Loucy (cell line): ENCODE results near the gene LRRC56.

Experiments used
- H2AFZ ChIP-seq: fragments of 200-600 bp; sonication (generic); 2 replicates; pipeline ENCODE4 v1.6.0; 2016; ENCODE audit warnings: antibody characterized with exemption, mild to moderate bottlenecking, low read length, moderate library complexity
- H3F3A ChIP-seq: fragments of 200-600 bp; 2 replicates; pipeline ENCODE4 v1.6.0; 2016; ENCODE audit warnings: antibody characterized with exemption, low read depth, mild to moderate bottlenecking
- H3K27me3 ChIP-seq: fragments of 200-600 bp; sonication (generic); 2 replicates; pipeline ENCODE4 v1.6.1; 2014; ENCODE audit warnings: low read length, mild to moderate bottlenecking; ENCODE audit not compliant: insufficient read depth, poor library complexity, severe bottlenecking
- H3K36me3 ChIP-seq: fragments of 200-600 bp; sonication (generic); 2 replicates; pipeline ENCODE4 v1.6.1; 2016; ENCODE audit warnings: low read length; ENCODE audit not compliant: insufficient read depth
- H3K4me1 ChIP-seq: fragments of 200-600 bp; sonication (generic); 2 replicates; pipeline ENCODE4 v1.5.1; 2014; ENCODE audit warnings: low read length, mild to moderate bottlenecking; ENCODE audit not compliant: insufficient read depth, poor library complexity, severe bottlenecking
- H3K4me2 ChIP-seq: fragments of 200-600 bp; sonication (generic); 2 replicates; pipeline ENCODE4 v1.6.0; 2014; ENCODE audit warnings: antibody characterized with exemption, low read length, low read depth, mild to moderate bottlenecking; ENCODE audit not compliant: poor library complexity, severe bottlenecking
- H3K4me3 ChIP-seq: fragments of 200-600 bp; sonication (generic); 2 replicates; pipeline ENCODE4 v1.5.1; 2014; ENCODE audit warnings: low read length, mild to moderate bottlenecking, mixed read lengths; ENCODE audit not compliant: poor library complexity, severe bottlenecking
- H3K79me2 ChIP-seq: fragments of 200-600 bp; sonication (generic); 2 replicates; pipeline ENCODE4 v1.6.1; 2014; ENCODE audit warnings: low read length; ENCODE audit not compliant: insufficient read depth
- H3K9ac ChIP-seq: fragments of 200-600 bp; sonication (generic); 2 replicates; pipeline ENCODE4 v1.6.0; 2014; ENCODE audit warnings: mild to moderate bottlenecking, low read depth, low read length, moderate library complexity; ENCODE audit not compliant: poor library complexity, severe bottlenecking
- H3K9me2 ChIP-seq: fragments of 200-600 bp; sonication (generic); replicated peaks from 2 replicates; pipeline ENCODE4 v1.6.1; 2016; ENCODE audit warnings: low read depth, low read length, mixed read lengths
- H3K9me3 ChIP-seq: fragments of 200-600 bp; sonication (generic); 2 replicates; pipeline ENCODE4 v1.6.1; 2014; ENCODE audit warnings: mild to moderate bottlenecking, antibody characterized with exemption, low read length, low read depth; ENCODE audit not compliant: insufficient read depth
- H4K20me1 ChIP-seq: fragments of 200-600 bp; sonication (generic); 2 replicates; pipeline ENCODE4 v1.6.0; 2014; ENCODE audit warnings: antibody characterized with exemption, low read length, mild to moderate bottlenecking; ENCODE audit not compliant: insufficient read depth, poor library complexity, severe bottlenecking
- EZH2phosphoT487 ChIP-seq: fragments of 200-600 bp; IDR thresholded peaks from 2 replicates; pipeline ENCODE4 v1.6.1; 2018; ENCODE audit warnings: antibody characterized with exemption, mild to moderate bottlenecking, moderate library complexity, borderline replicate concordance
- TF ChIP-seq, protein P1 (sequence below): fragments of 200-600 bp; sonication (generic); conservative IDR thresholded peaks from 2 replicates; pipeline ENCODE4 v1.5.1; 2014; ENCODE audit warnings: mild to moderate bottlenecking, antibody characterized with exemption, low read length

The LRRC56 gene

DNA sequence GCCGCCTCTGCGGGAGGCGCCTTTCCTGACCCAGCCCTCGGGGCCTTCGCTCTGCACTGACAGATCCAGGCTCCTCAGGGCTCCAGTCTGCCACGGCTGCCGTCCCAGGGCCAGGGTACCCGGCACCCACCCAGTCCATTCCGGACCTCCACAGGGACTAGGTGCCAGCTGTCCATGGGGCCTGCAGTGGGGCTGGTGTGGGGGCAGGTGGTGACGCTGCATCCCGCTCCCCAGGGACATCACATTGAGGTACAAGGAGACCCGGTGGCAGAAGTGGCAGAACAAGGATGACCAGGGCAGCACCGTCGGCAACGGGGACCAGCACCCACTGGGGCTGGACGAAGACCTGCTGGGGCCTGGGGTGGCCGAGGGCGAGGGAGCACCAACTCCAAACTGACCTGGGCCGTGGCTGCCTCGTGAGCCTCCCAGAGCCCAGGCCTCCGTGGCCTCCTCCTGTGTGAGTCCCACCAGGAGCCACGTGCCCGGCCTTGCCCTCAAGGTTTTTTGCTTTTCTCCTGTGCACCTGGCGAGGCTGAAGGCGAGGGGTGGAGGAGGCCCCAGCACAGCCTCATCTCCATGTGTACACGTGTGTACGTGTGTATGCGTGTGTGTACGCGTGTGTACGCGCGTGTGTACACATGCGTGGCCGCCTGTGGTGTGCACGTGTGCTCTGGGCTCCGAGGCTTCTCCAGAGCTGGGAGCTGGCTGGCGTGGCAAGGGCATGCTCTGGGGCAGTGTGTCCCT is 47.0 kb upstream of the LRRC56 start:
- TF ChIP-seq EZH2phosphoT487, result no peak
- TF ChIP-seq, protein P1, sequence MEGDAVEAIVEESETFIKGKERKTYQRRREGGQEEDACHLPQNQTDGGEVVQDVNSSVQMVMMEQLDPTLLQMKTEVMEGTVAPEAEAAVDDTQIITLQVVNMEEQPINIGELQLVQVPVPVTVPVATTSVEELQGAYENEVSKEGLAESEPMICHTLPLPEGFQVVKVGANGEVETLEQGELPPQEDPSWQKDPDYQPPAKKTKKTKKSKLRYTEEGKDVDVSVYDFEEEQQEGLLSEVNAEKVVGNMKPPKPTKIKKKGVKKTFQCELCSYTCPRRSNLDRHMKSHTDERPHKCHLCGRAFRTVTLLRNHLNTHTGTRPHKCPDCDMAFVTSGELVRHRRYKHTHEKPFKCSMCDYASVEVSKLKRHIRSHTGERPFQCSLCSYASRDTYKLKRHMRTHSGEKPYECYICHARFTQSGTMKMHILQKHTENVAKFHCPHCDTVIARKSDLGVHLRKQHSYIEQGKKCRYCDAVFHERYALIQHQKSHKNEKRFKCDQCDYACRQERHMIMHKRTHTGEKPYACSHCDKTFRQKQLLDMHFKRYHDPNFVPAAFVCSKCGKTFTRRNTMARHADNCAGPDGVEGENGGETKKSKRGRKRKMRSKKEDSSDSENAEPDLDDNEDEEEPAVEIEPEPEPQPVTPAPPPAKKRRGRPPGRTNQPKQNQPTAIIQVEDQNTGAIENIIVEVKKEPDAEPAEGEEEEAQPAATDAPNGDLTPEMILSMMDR, result no peak
- H2AFZ ChIP-seq, result no peak overlapping the region
- no peaks in the 10 kb centered on the region for H3F3A ChIP-seq
- H4K20me1 ChIP-seq, result no peaks in the 10 kb centered on the region
- no peak overlapping the region for H3K4me3 ChIP-seq
- H3K9me3 ChIP-seq, result no peaks in the 10 kb centered on the region
- H3K4me1 ChIP-seq, result no peaks in the 10 kb centered on the region
- no peak overlapping the region for H3K9ac ChIP-seq
- H3K27me3 ChIP-seq, result no peaks in the 10 kb centered on the region
- no peaks in the 10 kb centered on the region for H3K79me2 ChIP-seq
- peaks cover 21% of the 10 kb centered on the region; the same call in 1 of the 2 replicates for H3K36me3 ChIP-seq
- no peak overlapping the region for H3K4me2 ChIP-seq
- H3K9me2 ChIP-seq, result no peaks in the 10 kb centered on the region

DNA sequence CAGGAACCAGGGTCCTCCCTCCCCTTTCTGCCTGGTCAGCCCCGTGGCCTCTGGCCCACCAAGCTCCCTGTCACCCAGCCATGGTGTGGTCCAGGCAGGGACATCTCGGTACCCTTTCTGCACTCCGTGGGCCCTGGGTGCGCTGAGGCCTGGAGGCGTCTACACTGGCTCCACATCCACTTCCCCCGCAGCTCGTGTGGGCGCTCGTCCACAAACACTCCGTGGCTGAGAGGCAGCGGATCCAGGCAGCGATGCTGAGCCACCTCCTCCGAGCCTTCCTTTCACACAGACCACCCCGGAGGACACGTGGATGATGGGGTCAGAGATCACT is 46.4 kb upstream of the LRRC56 start:
- Histone ChIP-seq H3K9ac (no peak overlapping the region), H3K36me3 (peaks cover 21% of the 10 kb centered on the region; the same call in 1 of the 2 replicates), H3K27me3 (no peaks in the 10 kb centered on the region), H3K79me2 (no peaks in the 10 kb centered on the region), H3K4me1 (no peaks in the 10 kb centered on the region), H3K9me3 (no peaks in the 10 kb centered on the region), H4K20me1 (no peaks in the 10 kb centered on the region), H3F3A (no peaks in the 10 kb centered on the region), H2AFZ (no peak overlapping the region), H3K4me2 (no peak overlapping the region), H3K4me3 (no peak overlapping the region), H3K9me2 (no peaks in the 10 kb centered on the region)
- TF ChIP-seq, protein P1, result no peak
- TF ChIP-seq EZH2phosphoT487, result no peak

DNA sequence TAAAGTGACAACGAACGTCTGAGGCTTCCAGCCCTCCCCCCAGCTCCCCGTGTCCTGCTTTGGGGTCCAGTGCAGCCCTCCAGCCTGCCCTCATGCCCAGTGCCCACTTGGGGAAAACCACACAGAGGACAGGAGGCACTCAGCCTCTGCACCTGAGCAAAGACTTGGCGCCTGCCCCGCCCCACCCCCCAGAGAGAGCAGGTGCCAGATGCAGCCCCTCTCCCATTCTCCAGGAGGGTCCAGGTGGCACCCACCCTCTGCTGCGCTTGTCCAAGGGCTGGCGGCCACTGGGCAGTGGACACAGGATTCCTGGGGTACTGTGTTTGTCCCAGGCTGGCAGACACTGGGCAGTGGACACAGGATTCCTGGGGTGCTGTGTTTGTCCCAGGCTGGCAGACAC is 46.0 kb upstream of the LRRC56 start:
- H3F3A ChIP-seq, result no peaks in the 10 kb centered on the region
- H3K9me3 ChIP-seq, result no peaks in the 10 kb centered on the region
- H4K20me1 ChIP-seq, result no peaks in the 10 kb centered on the region
- H3K27me3 ChIP-seq, result no peaks in the 10 kb centered on the region
- H3K4me1 ChIP-seq, result no peaks in the 10 kb centered on the region
- H2AFZ ChIP-seq, result no peak overlapping the region
- no peak overlapping the region for H3K4me2 ChIP-seq
- no peak overlapping the region for H3K9ac ChIP-seq
- TF ChIP-seq, protein P1, result no peak
- TF ChIP-seq EZH2phosphoT487, result no peak
- H3K36me3 ChIP-seq, result peaks cover 21% of the 10 kb centered on the region; the same call in 1 of the 2 replicates
- no peaks in the 10 kb centered on the region for H3K9me2 ChIP-seq
- H3K4me3 ChIP-seq, result no peak overlapping the region
- H3K79me2 ChIP-seq, result no peaks in the 10 kb centered on the region
